T-helper 17 cell (primary cell): ENCODE results near the gene TMEM119. TPM values are rescaled to one million over a fixed set of nuclear protein-coding genes. Genes with fewer than 3 reads are reported as not detected.

Experiments
- ATAC-seq: fragments of 150-1000 bp; cut with Tn5 transposase; 2 replicates; pipeline ENCODE4 v1.10.0; 2021; ENCODE audit warnings: mild to moderate bottlenecking, moderate library complexity
- DNase-seq, 3 donors: peaks; one replicate each; pipeline versions ENCODE4 v3.0.0 to v3.0.0-alpha.2; 2020 to 2021
- H3K9me3 ChIP-seq: one replicate; pipeline ENCODE4 v1.7.0; 2013; ENCODE audit warnings: low read length, mild to moderate bottlenecking; ENCODE audit not compliant: control insufficient read depth, poor library complexity, severe bottlenecking
- H3K27ac Mint-ChIP-seq: one replicate; pipeline ENCODE4 v1.8.0; 2022; ENCODE audit warnings: mild to moderate bottlenecking, moderate library complexity, mixed read lengths
- H3K27me3 Mint-ChIP-seq: one replicate; pipeline ENCODE4 v1.8.0; 2022; ENCODE audit warnings: mixed read lengths
- H3K36me3 Mint-ChIP-seq: one replicate; pipeline ENCODE4 v1.8.0; 2022; ENCODE audit warnings: low read depth, mixed read lengths
- H3K4me1 Mint-ChIP-seq: one replicate; pipeline ENCODE4 v1.8.0; 2022; ENCODE audit warnings: mild to moderate bottlenecking, mixed read lengths
- H3K4me3 Mint-ChIP-seq: one replicate; pipeline ENCODE4 v1.8.0; 2022; ENCODE audit warnings: mild to moderate bottlenecking, moderate library complexity, mixed read lengths
- total RNA-seq, 4 donors: library from RNA in 2 of 4; stranded (reverse) in 2 of 4; gene quantifications; one replicate each; pipeline ENCODE4 v1.2.3 and lab custom pipeline; 2022 to 2026

Gene TMEM119
- total RNA-seq, 2 donors from 2014 or later, result 3.9 to 5.0 TPM

GRCh38 chr12:108616941-108617858, 19.3 kb upstream of the TMEM119 start:
- Mint-ChIP-seq H3K4me1 (peaks cover 48% of the 10 kb centered on the region), H3K27me3 (no peaks in the 10 kb centered on the region), H3K36me3 (peaks cover 9% of the 10 kb centered on the region), H3K4me3 (peak overlapping the region; percentile 86), H3K27ac (peak overlapping the region; percentile 96)
- H3K9me3 ChIP-seq, result peaks cover 3% of the 10 kb centered on the region
- DNase-seq, result peak; percentile 61 to 81 (median 62)
- peak; percentile 92 for ATAC-seq

GRCh38 chr12:108616359-108616758, 18.5 kb upstream of the TMEM119 start:
- no peak for DNase-seq
- Mint-ChIP-seq H3K27me3 (no peaks in the 10 kb centered on the region), H3K36me3 (peaks cover 9% of the 10 kb centered on the region), H3K27ac (peak overlapping the region; percentile 96), H3K4me1 (peaks cover 48% of the 10 kb centered on the region), H3K4me3 (no peak overlapping the region)
- no peak for ATAC-seq
- H3K9me3 ChIP-seq, result peaks cover 3% of the 10 kb centered on the region

- Mint-ChIP-seq H3K36me3 (peaks cover 7% of the 10 kb centered on the region), H3K4me1 (peaks cover 45% of the 10 kb centered on the region), H3K27me3 (no peaks in the 10 kb centered on the region), H3K4me3 (no peak overlapping the region), H3K27ac (peak overlapping the region; percentile 96)
- ATAC-seq, result no peak
- peaks cover 3% of the 10 kb centered on the region for H3K9me3 ChIP-seq
- no peak for DNase-seq
These were observed 18.0 kb upstream of the TMEM119 start for GRCh38 chr12:108615918-108616317.

GRCh38 chr12:108614639-108615038, 16.8 kb upstream of the TMEM119 start:
- ATAC-seq, result no peak
- no peak for DNase-seq
- peaks cover 3% of the 10 kb centered on the region for H3K9me3 ChIP-seq
- H3K36me3 Mint-ChIP-seq, result peaks cover 7% of the 10 kb centered on the region
- H3K27ac Mint-ChIP-seq, result peak overlapping the region; percentile 94
- peak overlapping the region; percentile 50 for H3K4me3 Mint-ChIP-seq
- no peaks in the 10 kb centered on the region for H3K27me3 Mint-ChIP-seq
- H3K4me1 Mint-ChIP-seq, result peaks cover 39% of the 10 kb centered on the region

- Mint-ChIP-seq H3K4me3 (no peak overlapping the region), H3K27me3 (no peaks in the 10 kb centered on the region), H3K4me1 (peaks cover 35% of the 10 kb centered on the region), H3K36me3 (peaks cover 7% of the 10 kb centered on the region), H3K27ac (peak overlapping the region; percentile 94)
- peaks cover 3% of the 10 kb centered on the region for H3K9me3 ChIP-seq
- ATAC-seq (no peak), DNase-seq (no peak)
These were observed 16.2 kb upstream of the TMEM119 start for GRCh38 chr12:108614041-108614440.

GRCh38 chr12:108613548-108613947, 15.7 kb upstream of the TMEM119 start:
- DNase-seq (no peak), ATAC-seq (no peak)
- Mint-ChIP-seq H3K27me3 (no peaks in the 10 kb centered on the region), H3K27ac (peak overlapping the region; percentile 94), H3K4me1 (peaks cover 32% of the 10 kb centered on the region), H3K4me3 (no peak overlapping the region), H3K36me3 (peaks cover 7% of the 10 kb centered on the region)
- H3K9me3 ChIP-seq, result peaks cover 3% of the 10 kb centered on the region

- peaks cover 3% of the 10 kb centered on the region for H3K9me3 ChIP-seq
- Mint-ChIP-seq H3K27ac (peak overlapping the region; percentile 94), H3K4me3 (no peak overlapping the region), H3K27me3 (no peaks in the 10 kb centered on the region), H3K36me3 (peaks cover 7% of the 10 kb centered on the region), H3K4me1 (peaks cover 27% of the 10 kb centered on the region)
- ATAC-seq, result no peak
- no peak for DNase-seq
These were observed 15.0 kb upstream of the TMEM119 start for GRCh38 chr12:108612788-108613282.

GRCh38 chr12:108611884-108612415, 14.1 kb upstream of the TMEM119 start:
- H3K27me3 Mint-ChIP-seq, result no peaks in the 10 kb centered on the region
- H3K27ac Mint-ChIP-seq, result no peak overlapping the region
- peaks cover 3% of the 10 kb centered on the region for H3K36me3 Mint-ChIP-seq
- peaks cover 3% of the 10 kb centered on the region for H3K9me3 ChIP-seq
- ATAC-seq (peak; percentile 37), DNase-seq (peak; percentile 28 to 38 (median 34))
- peaks cover 24% of the 10 kb centered on the region for H3K4me1 Mint-ChIP-seq
- no peak overlapping the region for H3K4me3 Mint-ChIP-seq

- Mint-ChIP-seq H3K4me1 (peaks cover 19% of the 10 kb centered on the region), H3K27me3 (no peaks in the 10 kb centered on the region), H3K36me3 (no peaks in the 10 kb centered on the region), H3K27ac (no peak overlapping the region), H3K4me3 (no peak overlapping the region)
- peaks cover 2% of the 10 kb centered on the region for H3K9me3 ChIP-seq
- ATAC-seq (no peak), DNase-seq (no peak)
These were observed 13.1 kb upstream of the TMEM119 start for GRCh38 chr12:108610856-108611605.

GRCh38 chr12:108610336-108610815, 12.5 kb upstream of the TMEM119 start:
- H3K9me3 ChIP-seq, result no peaks in the 10 kb centered on the region
- Mint-ChIP-seq H3K36me3 (no peaks in the 10 kb centered on the region), H3K27ac (no peak overlapping the region), H3K4me3 (no peak overlapping the region), H3K27me3 (no peaks in the 10 kb centered on the region), H3K4me1 (peaks cover 20% of the 10 kb centered on the region)
- no peak for ATAC-seq
- no peak for DNase-seq

- no peaks in the 10 kb centered on the region for H3K9me3 ChIP-seq
- Mint-ChIP-seq H3K4me1 (peaks cover 18% of the 10 kb centered on the region), H3K27ac (no peak overlapping the region), H3K36me3 (no peaks in the 10 kb centered on the region), H3K27me3 (no peaks in the 10 kb centered on the region), H3K4me3 (no peak overlapping the region)
- DNase-seq (no peak), ATAC-seq (no peak)
These were observed 11.9 kb upstream of the TMEM119 start for GRCh38 chr12:108609537-108610335.

- H3K27ac Mint-ChIP-seq, result no peak overlapping the region
- H3K4me3 Mint-ChIP-seq, result no peak overlapping the region
- DNase-seq (no peak), ATAC-seq (no peak)
- H3K9me3 ChIP-seq, result no peaks in the 10 kb centered on the region
- peaks cover 13% of the 10 kb centered on the region for H3K4me1 Mint-ChIP-seq
- no peaks in the 10 kb centered on the region for H3K36me3 Mint-ChIP-seq
- H3K27me3 Mint-ChIP-seq, result no peaks in the 10 kb centered on the region
These were observed 10.7 kb upstream of the TMEM119 start for GRCh38 chr12:108608616-108609015.
